ENCODE results near the gene DUSP21.
"Not testable (repeated sequence)": the region's sequence is repeated elsewhere in the genome, so short reads cannot be mapped to it uniquely, and the experiment has no call there.

- TF ChIP-seq CTCF (IDR thresholded peaks at IDR 0.05; ENCODE audit: low read depth, low read length, poor library complexity, severe bottlenecking); EZH2phosphoT487 (IDR thresholded peaks at IDR 0.05; ENCODE audit: borderline replicate concordance, low read length): not testable (repeated sequence)
Measured at GRCh38 chrX:44823193-44823592, 20.6 kb upstream of the DUSP21 start.

Data from DOHH2 (cell line).